ENCODE results near the gene STAT5A.

DNA sequence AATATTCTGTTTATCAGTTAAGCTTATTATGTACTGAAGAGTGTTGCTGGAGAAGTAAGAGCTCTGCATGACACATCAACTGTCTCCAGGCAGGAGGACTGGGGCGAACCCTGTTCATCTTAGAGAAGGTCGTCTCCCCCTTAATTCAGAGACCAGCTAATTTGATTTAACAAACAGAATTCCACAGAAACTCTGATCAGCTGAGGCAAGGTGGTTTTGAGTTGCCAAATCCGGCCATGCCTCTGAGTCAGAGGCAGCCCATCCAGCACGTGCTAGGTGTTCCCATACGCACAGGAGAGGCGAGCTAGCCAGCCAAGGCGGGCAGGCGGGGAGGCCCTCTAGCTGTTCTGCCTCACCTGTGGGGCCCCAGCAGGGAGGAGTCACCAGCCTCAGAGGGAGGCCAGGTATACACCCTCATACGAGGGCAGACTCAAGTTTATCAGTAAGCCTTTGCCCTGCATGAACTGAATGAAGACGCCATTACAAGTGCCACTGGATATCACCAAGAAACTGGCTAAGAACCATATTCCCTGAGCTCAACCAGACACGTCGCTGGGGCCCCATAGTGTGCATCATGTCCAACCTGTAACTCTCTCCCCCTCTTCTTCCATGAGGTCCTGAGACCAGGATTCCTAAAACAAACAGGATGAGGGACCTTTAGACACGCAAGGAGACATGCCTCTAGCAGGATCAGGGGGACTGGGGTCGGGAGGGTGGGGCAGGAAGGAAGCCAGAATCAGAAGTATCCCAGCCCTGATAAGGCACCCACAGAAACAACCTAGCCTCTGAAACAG lies 25.7 kb downstream of the STAT5A start:
- TF ChIP-seq, protein P1, sequence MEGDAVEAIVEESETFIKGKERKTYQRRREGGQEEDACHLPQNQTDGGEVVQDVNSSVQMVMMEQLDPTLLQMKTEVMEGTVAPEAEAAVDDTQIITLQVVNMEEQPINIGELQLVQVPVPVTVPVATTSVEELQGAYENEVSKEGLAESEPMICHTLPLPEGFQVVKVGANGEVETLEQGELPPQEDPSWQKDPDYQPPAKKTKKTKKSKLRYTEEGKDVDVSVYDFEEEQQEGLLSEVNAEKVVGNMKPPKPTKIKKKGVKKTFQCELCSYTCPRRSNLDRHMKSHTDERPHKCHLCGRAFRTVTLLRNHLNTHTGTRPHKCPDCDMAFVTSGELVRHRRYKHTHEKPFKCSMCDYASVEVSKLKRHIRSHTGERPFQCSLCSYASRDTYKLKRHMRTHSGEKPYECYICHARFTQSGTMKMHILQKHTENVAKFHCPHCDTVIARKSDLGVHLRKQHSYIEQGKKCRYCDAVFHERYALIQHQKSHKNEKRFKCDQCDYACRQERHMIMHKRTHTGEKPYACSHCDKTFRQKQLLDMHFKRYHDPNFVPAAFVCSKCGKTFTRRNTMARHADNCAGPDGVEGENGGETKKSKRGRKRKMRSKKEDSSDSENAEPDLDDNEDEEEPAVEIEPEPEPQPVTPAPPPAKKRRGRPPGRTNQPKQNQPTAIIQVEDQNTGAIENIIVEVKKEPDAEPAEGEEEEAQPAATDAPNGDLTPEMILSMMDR (IDR thresholded peaks at IDR 0.05): no peak
- TF ChIP-seq POLR2AphosphoS5 (IDR thresholded peaks at IDR 0.05): peak; percentile 22 to 43

All from esophagus muscularis mucosa (tissue), 3 donors.